ENCODE results near the gene ERBB4. TPM values are rescaled to one million over a fixed set of nuclear protein-coding genes. Genes with fewer than 3 reads are reported as not detected.

ERBB4 gene
- total RNA-seq, 1 donor from 2014 or later, result 0.36 TPM

- no peaks in the 10 kb centered on the region for H3K4me1 Mint-ChIP-seq (ENCODE audit: unreplicated experiment)
- TF ChIP-seq CTCF (IDR thresholded peaks at IDR 0.05; ENCODE audit: unreplicated experiment), result no peak
- no peak overlapping the region for H3K4me3 Mint-ChIP-seq (ENCODE audit: unreplicated experiment)
- H3K27me3 Mint-ChIP-seq (ENCODE audit: unreplicated experiment), result no peaks in the 10 kb centered on the region
- no peak overlapping the region for H3K27ac Mint-ChIP-seq (ENCODE audit: unreplicated experiment)
- H3K9me3 Mint-ChIP-seq (ENCODE audit: unreplicated experiment), result no peaks in the 10 kb centered on the region
- DNase-seq (ENCODE audit: low spot score), result no peak
- no peaks in the 10 kb centered on the region for H3K36me3 Mint-ChIP-seq (ENCODE audit: low read depth, unreplicated experiment)
These were observed 455.1 kb downstream of the ERBB4 start for GRCh38 chr2:212083492-212083891.

DNA sequence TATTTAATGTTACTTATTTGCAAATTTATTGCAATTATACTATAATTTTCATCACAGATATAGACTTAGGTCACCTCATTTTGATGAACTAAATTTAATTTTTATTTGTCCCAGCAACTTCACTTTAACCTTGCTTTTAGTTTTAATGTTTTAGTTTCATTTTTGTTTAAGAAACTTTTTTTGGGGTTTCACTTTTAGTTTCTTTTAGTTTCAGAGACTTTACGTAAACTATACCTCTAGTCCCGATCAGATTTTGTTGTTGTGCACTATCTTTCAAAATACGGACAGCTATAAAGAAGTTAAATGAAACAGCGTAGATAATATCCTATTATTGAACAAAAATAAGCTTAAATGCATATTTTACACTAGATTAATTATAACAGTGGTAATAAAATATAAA lies 460.5 kb downstream of the ERBB4 start:
- no peaks in the 10 kb centered on the region for H3K9me3 Mint-ChIP-seq (ENCODE audit: unreplicated experiment)

GRCh38 chr2:212076456-212076855 lies 462.1 kb downstream of the ERBB4 start:
- H3K4me3 Mint-ChIP-seq (ENCODE audit: unreplicated experiment), result no peak overlapping the region
- H3K4me1 Mint-ChIP-seq (ENCODE audit: unreplicated experiment), result no peaks in the 10 kb centered on the region
- DNase-seq (ENCODE audit: low spot score), result no peak
- H3K27ac Mint-ChIP-seq (ENCODE audit: unreplicated experiment), result no peak overlapping the region
- H3K36me3 Mint-ChIP-seq (ENCODE audit: low read depth, unreplicated experiment), result no peaks in the 10 kb centered on the region
- peaks cover 3% of the 10 kb centered on the region for H3K27me3 Mint-ChIP-seq (ENCODE audit: unreplicated experiment)
- no peak for TF ChIP-seq CTCF (IDR thresholded peaks at IDR 0.05; ENCODE audit: unreplicated experiment)
- no peaks in the 10 kb centered on the region for H3K9me3 Mint-ChIP-seq (ENCODE audit: unreplicated experiment)

More for the DNA sequence above, 460.5 kb downstream of the ERBB4 start:
- DNase-seq (ENCODE audit: low spot score), result no peak
- TF ChIP-seq CTCF (IDR thresholded peaks at IDR 0.05; ENCODE audit: unreplicated experiment), result no peak
- Mint-ChIP-seq H3K27me3 (ENCODE audit: unreplicated experiment) (no peaks in the 10 kb centered on the region), H3K36me3 (ENCODE audit: low read depth, unreplicated experiment) (no peaks in the 10 kb centered on the region), H3K4me3 (ENCODE audit: unreplicated experiment) (no peak overlapping the region), H3K27ac (ENCODE audit: unreplicated experiment) (no peak overlapping the region), H3K4me1 (ENCODE audit: unreplicated experiment) (no peaks in the 10 kb centered on the region)

- Mint-ChIP-seq H3K4me1 (ENCODE audit: unreplicated experiment) (no peaks in the 10 kb centered on the region), H3K27me3 (ENCODE audit: unreplicated experiment) (peaks cover 3% of the 10 kb centered on the region), H3K9me3 (ENCODE audit: unreplicated experiment) (no peaks in the 10 kb centered on the region), H3K4me3 (ENCODE audit: unreplicated experiment) (no peak overlapping the region), H3K36me3 (ENCODE audit: low read depth, unreplicated experiment) (no peaks in the 10 kb centered on the region), H3K27ac (ENCODE audit: unreplicated experiment) (no peak overlapping the region)
- DNase-seq (ENCODE audit: low spot score), result no peak
- no peak for TF ChIP-seq CTCF (IDR thresholded peaks at IDR 0.05; ENCODE audit: unreplicated experiment)
These were observed 465.2 kb downstream of the ERBB4 start for GRCh38 chr2:212073360-212073759.

GRCh38 chr2:212066546-212066945 lies 472.1 kb downstream of the ERBB4 start:
- Mint-ChIP-seq H3K36me3 (ENCODE audit: low read depth, unreplicated experiment) (no peaks in the 10 kb centered on the region), H3K27me3 (ENCODE audit: unreplicated experiment) (no peaks in the 10 kb centered on the region), H3K27ac (ENCODE audit: unreplicated experiment) (no peak overlapping the region), H3K4me1 (ENCODE audit: unreplicated experiment) (no peaks in the 10 kb centered on the region), H3K9me3 (ENCODE audit: unreplicated experiment) (no peaks in the 10 kb centered on the region), H3K4me3 (ENCODE audit: unreplicated experiment) (no peak overlapping the region)
- TF ChIP-seq CTCF (IDR thresholded peaks at IDR 0.05; ENCODE audit: unreplicated experiment), result no peak
- DNase-seq (ENCODE audit: low spot score), result no peak
